Vagina (tissue), 2 donors: ENCODE measurements around the gene VMP1. TPM values are rescaled to one million over a fixed set of nuclear protein-coding genes. Genes with fewer than 3 reads are reported as not detected.

Source experiments
- DNase-seq, 2 donors: peaks; one replicate each; pipeline ENCODE4 v3.0.0-alpha.2; 2017; ENCODE audit errors: extremely low spot score in 2 of 2
- H3K27ac ChIP-seq: fragments of 200-600 bp; sonication (generic); one replicate; pipeline ENCODE4 v1.5.1; 2019
- H3K27me3 ChIP-seq: fragments of 200-600 bp; sonication (generic); one replicate; pipeline ENCODE4 v1.5.1; 2019
- H3K36me3 ChIP-seq, 2 donors: fragments of 200-600 bp; sonication (generic); one replicate each; pipeline ENCODE4 v1.5.1; 2017 to 2019
- H3K4me1 ChIP-seq: fragments of 200-600 bp; sonication (generic); one replicate; pipeline ENCODE4 v1.5.1; 2019
- H3K4me3 ChIP-seq, 2 donors: fragments of 200-600 bp; sonication (generic); 1 replicate in 1 of 2; 2 replicates in 1 of 2; pipeline ENCODE4 v1.5.1; 2016 to 2019
- H3K9me3 ChIP-seq: fragments of 200-600 bp; sonication (generic); one replicate; pipeline ENCODE4 v1.5.1; 2019
- CTCF ChIP-seq, 3 experiments: fragments of 450-650 bp in 2 of 3; fragments of 200-600 bp in 1 of 3; sonication (generic) in 1 of 3; IDR thresholded peaks; one replicate each; pipeline ENCODE4 v1.5.1; 2017 to 2019; ENCODE audit warnings: antibody characterized with exemption in 3 of 3, mild to moderate bottlenecking in 2 of 3, moderate library complexity in 2 of 3
- POLR2A ChIP-seq, 2 donors: fragments of 450-650 bp; IDR thresholded peaks; one replicate each; pipeline ENCODE4 v1.6.1; 2017; ENCODE audit warnings: antibody characterized with exemption in 2 of 2, mild to moderate bottlenecking in 2 of 2, moderate library complexity in 2 of 2
- POLR2AphosphoS5 ChIP-seq, 2 donors: sonication (generic); formaldehyde crosslinking; IDR thresholded peaks; one replicate each; pipeline ENCODE4 v1.9.0; 2017; ENCODE audit warnings: antibody characterized with exemption in 2 of 2, mild to moderate bottlenecking in 2 of 2, low read depth in 1 of 2; ENCODE audit not compliant: insufficient read depth in 1 of 2
- intact Hi-C: fragments of 100-400 bp; cut with DNase I; formaldehyde crosslinking; loops from one replicate; pipeline ENCODE4 v1.15.1; 2023
- total RNA-seq: library from RNA; depleted of rRNA; stranded (reverse); fragments of >200 nt; gene quantifications from one replicate; pipeline ENCODE4 v1.2.3, GENCODE V29; 2016

Gene VMP1
- total RNA-seq, 1 donor from 2014 or later, result 380 TPM

- Histone ChIP-seq H3K36me3 (no peaks in the 10 kb centered on the region), H3K4me1 (peaks cover 28% of the 10 kb centered on the region), H3K27ac (peak overlapping the region; percentile 43), H3K4me3 (no peak overlapping the region), H3K27me3 (no peaks in the 10 kb centered on the region), H3K9me3 (no peaks in the 10 kb centered on the region)
- intact Hi-C loops, result no loop called here
- no peak for TF ChIP-seq POLR2AphosphoS5 (IDR thresholded peaks at IDR 0.05; ENCODE audit: insufficient read depth in 1 of 2, low read depth in 1 of 2)
- no peak for TF ChIP-seq POLR2A (IDR thresholded peaks at IDR 0.05)
- DNase-seq, result no peak
Observed at GRCh38 chr17:59723607-59724006, 16.2 kb downstream of the VMP1 start.

GRCh38 chr17:59725691-59726090, 18.2 kb downstream of the VMP1 start:
- no peak for DNase-seq
- intact Hi-C loops, result no loop called here
- TF ChIP-seq POLR2AphosphoS5 (IDR thresholded peaks at IDR 0.05; ENCODE audit: insufficient read depth in 1 of 2, low read depth in 1 of 2), result peak in 1 of 2 donors; percentile 71
- TF ChIP-seq POLR2A (IDR thresholded peaks at IDR 0.05), result no peak
- no peak for TF ChIP-seq CTCF (IDR thresholded peaks at IDR 0.05)
- Histone ChIP-seq H3K27ac (peak overlapping the region; percentile 43), H3K27me3 (no peaks in the 10 kb centered on the region), H3K4me3 (no peak overlapping the region), H3K36me3 (no peaks in the 10 kb centered on the region), H3K9me3 (no peaks in the 10 kb centered on the region), H3K4me1 (peaks cover 28% of the 10 kb centered on the region)

GRCh38 chr17:59727817-59728533, 20.5 kb downstream of the VMP1 start:
- Histone ChIP-seq H3K9me3 (no peaks in the 10 kb centered on the region), H3K36me3 (no peaks in the 10 kb centered on the region), H3K4me1 (peaks cover 26% of the 10 kb centered on the region), H3K27ac (no peak overlapping the region), H3K27me3 (no peaks in the 10 kb centered on the region), H3K4me3 (no peak overlapping the region)
- intact Hi-C loops, result no loop called here
- DNase-seq, result no peak
- no peak for TF ChIP-seq CTCF (IDR thresholded peaks at IDR 0.05)
- TF ChIP-seq POLR2AphosphoS5 (IDR thresholded peaks at IDR 0.05; ENCODE audit: insufficient read depth in 1 of 2, low read depth in 1 of 2), result no peak
- no peak for TF ChIP-seq POLR2A (IDR thresholded peaks at IDR 0.05)

GRCh38 chr17:59730268-59730834, 22.9 kb downstream of the VMP1 start:
- Histone ChIP-seq H3K4me3 (no peak overlapping the region), H3K4me1 (peaks cover 5% of the 10 kb centered on the region), H3K9me3 (no peaks in the 10 kb centered on the region), H3K27me3 (no peaks in the 10 kb centered on the region), H3K36me3 (peaks cover 0 to 4% of the 10 kb centered on the region in 2 donors), H3K27ac (no peak overlapping the region)
- no peak for DNase-seq
- intact Hi-C loops, result no loop called here
- TF ChIP-seq POLR2AphosphoS5 (IDR thresholded peaks at IDR 0.05; ENCODE audit: insufficient read depth in 1 of 2, low read depth in 1 of 2) (no peak), POLR2A (IDR thresholded peaks at IDR 0.05) (no peak), CTCF (IDR thresholded peaks at IDR 0.05) (no peak)

- TF ChIP-seq POLR2AphosphoS5 (IDR thresholded peaks at IDR 0.05; ENCODE audit: insufficient read depth in 1 of 2, low read depth in 1 of 2) (no peak), POLR2A (IDR thresholded peaks at IDR 0.05) (no peak), CTCF (IDR thresholded peaks at IDR 0.05) (no peak)
- Histone ChIP-seq H3K4me1 (no peaks in the 10 kb centered on the region), H3K27me3 (no peaks in the 10 kb centered on the region), H3K9me3 (no peaks in the 10 kb centered on the region), H3K36me3 (peaks cover 0 to 31% of the 10 kb centered on the region in 2 donors), H3K27ac (no peak overlapping the region), H3K4me3 (no peak overlapping the region)
- intact Hi-C loops, result no loop called here
- DNase-seq, result no peak
Observed at GRCh38 chr17:59733697-59734096, 26.2 kb downstream of the VMP1 start.
